NCI-H2107 treated with DMSO at 0.1 percent for 48 hours (cell line): Measurements from ENCODE around the gene GNAL.

Experiments
- DNase-seq: peaks from one replicate; lab custom pipeline; 2025; ENCODE audit not compliant: unreplicated experiment; lab: John Stamatoyannopoulos, UW

Gene GNAL

GRCh38 chr18:11802158-11802557 is 113.1 kb downstream of the GNAL start:
- no peak for DNase-seq

- no peak for DNase-seq
Observed at GRCh38 chr18:11802586-11802985, 113.5 kb downstream of the GNAL start.

DNA sequence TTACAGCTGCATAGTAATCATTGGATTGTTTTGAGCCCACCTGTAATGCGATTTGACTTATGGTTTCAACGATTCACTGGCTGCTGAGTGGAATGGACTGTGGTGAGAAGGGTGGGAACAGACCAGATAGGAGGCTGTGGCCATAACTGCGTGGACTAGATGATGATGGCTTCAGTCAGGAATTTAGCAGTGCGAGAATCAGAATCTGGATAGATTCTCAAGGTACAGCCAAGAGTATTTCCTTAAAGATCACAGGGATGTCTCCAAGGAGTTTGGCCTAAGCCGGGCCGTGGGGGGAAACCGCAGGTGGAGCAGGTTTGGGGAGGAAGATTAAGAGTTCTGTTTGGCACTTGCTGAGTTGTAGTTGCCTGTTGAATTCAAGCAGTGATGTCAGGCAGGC is 118.2 kb downstream of the GNAL start:
- no peak for DNase-seq

DNA sequence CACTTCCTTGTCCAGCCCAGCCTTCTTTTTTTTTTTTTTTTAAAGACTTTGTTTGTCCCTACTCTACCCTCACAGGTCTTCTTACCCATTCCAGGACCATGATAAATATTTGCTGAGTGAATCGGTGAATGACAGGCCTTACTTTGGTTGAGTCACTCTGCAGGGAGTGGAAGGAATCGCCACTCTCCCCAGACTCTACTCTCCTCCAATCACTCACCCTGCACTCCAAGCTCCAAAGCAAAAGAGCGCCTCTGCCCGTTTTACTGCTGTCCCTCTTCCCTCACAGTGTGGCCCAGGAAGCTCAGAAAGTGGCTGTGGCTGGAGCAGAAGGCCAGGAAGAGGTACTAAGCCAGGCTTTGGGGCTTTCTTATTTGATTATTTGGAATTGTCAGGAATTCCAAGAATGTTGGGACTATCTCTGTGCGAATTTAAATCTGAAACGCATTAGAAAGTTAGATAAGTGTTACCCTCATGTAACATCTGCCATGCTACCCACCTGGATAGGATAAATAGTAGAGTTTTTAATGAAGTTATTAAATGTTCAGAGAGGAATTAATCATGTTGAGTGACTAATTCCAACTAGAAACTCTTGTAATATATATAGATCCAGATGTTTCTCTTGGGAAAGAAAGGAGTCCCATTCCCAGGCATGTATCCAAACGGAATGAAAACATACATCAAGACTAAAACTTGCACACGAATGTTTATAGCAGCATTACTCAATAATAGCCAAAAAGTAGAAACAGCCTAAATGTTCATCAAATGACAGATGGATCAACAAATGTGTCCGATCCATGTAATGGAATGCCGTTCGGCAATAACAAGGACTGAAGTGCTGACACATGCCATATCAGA is 119.2 kb downstream of the GNAL start:
- DNase-seq, result no peak

- DNase-seq, result no peak
Observed at GRCh38 chr18:11809895-11810294, 120.8 kb downstream of the GNAL start.

GRCh38 chr18:11810379-11810778 is 121.3 kb downstream of the GNAL start:
- DNase-seq, result no peak

- no peak for DNase-seq
Observed at GRCh38 chr18:11811009-11811408, 121.9 kb downstream of the GNAL start.

DNA sequence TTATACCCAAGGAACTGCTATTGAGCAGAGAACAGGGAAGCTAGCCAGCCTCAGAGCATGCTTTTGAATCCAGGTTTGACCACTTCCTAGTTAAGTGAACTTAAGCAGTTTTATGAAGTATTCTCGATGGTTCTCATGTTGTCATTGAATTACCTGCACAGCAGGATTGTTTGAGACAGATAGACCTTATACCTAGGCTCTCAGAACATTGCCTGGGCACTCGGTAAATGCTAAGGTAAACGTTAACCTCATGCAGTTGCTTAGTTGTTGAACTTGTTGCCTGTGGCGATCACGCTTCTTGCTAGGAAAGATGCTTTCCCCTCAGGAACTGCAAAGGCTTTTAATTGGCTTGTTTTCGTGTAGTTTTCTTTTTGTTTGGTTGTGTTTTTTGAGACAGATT is 128.2 kb downstream of the GNAL start:
- no peak for DNase-seq

DNA sequence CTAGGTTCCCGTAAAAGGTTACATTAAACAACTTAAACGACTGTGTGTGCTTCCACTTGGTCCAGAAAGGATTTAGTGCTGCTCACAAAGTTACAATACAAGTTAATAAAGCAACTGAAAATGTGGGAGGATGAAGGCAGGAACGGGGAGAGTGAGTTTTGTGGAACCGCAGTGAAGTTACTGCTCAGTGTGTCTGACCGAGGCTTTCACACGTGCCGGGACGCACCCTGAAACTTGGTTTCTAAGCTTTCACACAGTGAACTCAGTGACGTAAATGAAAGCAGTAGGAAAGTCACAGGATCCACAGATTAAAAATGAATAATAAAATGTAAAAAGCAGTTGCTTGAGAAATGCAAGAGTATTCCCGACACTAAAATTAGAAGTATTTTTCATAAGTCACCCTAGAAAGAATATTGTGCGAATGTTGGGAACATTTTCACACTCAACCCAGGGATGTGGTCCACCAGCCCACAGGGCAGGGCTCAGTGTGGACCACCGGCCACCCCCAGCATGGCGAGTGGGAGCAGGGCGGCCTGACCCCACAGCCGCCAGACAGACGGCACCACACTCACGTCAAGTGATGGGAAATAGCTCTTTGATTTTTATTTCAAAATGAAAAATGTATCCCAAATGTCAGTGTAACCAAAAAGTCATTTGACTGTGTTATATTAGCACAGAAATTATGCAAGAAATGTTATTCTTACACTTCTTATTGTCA is 129.6 kb downstream of the GNAL start:
- no peak for DNase-seq

GRCh38 chr18:11819938-11820337 is 130.9 kb downstream of the GNAL start:
- DNase-seq, result no peak

GRCh38 chr18:11820697-11821096 is 131.6 kb downstream of the GNAL start:
- no peak for DNase-seq

DNA sequence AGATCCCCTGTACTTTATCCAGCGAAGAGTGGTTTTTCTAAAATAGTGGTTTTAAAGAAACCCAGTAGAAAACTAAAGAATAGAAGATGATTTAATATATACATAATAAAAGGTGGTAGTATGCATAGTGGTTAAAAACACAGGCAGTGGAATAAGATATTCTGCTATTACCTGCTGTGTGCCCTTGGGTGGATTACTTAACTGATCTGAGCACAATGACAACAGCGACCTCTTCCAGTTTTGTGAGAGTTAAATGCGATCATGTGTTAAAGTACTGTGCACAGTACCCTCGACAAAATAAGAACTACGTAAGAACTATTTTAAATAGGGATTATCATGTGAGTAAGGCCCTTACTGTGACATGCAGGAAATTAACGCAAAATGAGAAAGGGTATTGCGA is 132.1 kb downstream of the GNAL start:
- DNase-seq, result no peak

DNA sequence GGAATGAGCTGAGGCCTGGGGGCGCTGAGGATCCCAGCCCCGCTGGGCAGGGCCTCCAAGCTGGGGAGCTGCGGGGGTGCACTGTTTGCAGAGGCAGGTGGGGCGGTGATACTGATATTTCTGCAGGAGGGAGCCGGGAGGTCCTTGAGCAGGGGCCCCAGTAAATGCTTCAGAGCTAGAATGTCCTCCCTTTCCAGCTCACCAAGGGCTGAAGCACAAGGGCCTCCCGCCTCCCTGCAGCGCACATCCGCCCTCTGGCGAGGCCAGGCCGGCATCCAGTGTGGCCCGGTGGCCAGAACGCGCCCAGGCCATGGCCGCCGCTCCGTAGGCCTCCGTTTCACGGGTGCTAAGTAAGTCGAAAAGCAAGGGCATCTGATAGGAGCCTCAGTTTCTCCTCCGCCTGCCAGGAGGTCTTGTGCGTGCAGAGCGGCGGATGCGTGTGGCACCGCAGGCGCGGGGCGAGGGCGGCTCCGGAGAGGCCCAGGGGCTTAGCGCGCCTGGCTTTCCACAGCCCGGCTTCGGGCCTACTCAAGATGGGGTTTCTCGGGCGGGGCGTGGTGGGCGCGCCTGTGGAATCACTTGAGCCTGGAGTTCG is 132.7 kb downstream of the GNAL start:
- DNase-seq, result no peak

DNA sequence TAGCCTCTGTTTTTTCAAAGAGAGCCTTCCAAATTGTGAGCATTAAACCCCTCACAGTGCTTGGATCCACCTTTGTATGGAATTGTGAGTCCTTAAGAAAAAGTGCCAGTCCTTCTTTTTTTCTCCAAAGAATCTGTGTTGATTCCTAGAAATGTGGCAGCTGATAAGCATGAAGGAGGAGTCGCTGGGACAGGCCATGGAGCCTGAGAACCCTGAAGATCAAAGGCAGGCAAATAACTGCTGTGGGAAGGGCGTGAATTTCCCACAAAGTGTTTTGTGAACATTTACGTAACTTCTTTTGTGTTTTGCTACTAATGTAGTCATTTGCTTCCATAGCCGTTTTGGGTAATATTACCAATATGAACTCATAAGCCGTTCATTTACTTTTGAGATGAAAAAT is 134.5 kb downstream of the GNAL start:
- DNase-seq, result no peak

GRCh38 chr18:11826836-11827235 is 137.8 kb downstream of the GNAL start:
- no peak for DNase-seq

DNA sequence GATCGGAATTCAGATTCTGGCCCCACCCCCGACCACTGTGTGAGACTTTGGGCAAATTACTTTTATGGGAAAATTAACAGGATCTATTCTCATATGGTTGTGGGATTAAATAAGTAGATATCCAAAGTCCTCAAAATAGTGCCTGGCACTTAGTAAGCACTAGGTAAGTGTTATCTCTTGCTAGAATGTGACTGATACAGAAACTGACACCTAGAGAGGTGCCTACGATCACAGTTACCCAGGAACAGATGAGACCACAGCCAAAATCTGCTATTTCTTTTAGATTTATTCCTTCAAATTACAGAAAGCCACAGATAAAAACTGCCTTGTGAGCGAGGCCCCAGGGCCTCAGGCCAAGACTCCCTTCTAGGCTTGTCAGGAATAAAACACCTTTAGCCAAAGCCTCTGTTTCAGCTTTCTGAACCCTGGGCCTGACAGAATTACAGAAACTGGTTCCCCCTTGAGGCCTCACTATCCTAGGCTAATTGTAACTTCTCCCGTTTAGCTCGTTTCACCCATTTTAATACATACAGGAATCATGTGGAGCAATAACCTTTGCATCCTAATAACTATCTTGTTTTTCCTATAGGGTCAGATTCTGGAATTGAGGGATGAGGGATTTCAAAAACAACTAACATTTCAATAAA is 139.8 kb downstream of the GNAL start:
- DNase-seq, result no peak

GRCh38 chr18:11830585-11830984 is 141.5 kb downstream of the GNAL start:
- no peak for DNase-seq

GRCh38 chr18:11831921-11832320 is 142.9 kb downstream of the GNAL start:
- DNase-seq, result no peak

- DNase-seq, result no peak
Observed at GRCh38 chr18:11834772-11835171, 145.7 kb downstream of the GNAL start.

DNA sequence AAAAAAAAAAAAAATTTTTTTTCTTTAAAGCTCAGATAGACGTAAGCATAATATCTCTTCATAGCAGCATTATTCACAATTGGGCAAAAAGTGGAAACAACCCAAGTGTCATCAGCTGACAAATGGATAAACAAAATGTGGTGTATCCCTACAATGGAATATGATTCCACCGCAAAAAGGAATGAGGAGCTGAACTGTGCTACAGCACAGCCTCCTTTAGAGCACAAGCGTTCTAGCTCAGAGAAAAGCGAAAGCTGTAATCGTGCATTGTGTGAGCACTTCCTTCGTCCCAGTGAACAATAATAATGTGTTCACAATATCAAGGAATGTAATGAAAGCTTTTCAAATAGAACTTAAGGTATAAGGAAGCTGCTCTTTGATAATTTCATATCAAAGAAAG is 150.5 kb downstream of the GNAL start:
- no peak for DNase-seq

DNA sequence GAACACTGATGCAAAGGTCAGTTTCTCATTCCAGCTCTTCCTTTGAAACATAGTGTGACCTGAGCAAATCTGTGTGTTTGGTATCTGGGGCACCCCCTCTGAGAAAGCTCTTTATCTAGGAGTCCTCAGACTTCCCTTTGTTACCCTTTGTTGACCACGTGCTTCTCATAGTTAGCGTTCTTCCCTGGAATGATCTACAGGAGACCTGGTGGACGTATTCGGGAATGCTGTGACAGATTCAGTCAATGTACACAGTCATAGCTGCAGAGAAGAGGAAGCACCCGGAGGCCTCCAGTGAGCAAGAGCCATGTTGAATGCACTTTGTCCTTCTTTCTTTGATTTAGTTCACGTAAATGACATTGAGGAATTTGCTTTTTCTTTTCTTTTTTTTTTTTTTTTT is 151.4 kb downstream of the GNAL start:
- no peak for DNase-seq

DNA sequence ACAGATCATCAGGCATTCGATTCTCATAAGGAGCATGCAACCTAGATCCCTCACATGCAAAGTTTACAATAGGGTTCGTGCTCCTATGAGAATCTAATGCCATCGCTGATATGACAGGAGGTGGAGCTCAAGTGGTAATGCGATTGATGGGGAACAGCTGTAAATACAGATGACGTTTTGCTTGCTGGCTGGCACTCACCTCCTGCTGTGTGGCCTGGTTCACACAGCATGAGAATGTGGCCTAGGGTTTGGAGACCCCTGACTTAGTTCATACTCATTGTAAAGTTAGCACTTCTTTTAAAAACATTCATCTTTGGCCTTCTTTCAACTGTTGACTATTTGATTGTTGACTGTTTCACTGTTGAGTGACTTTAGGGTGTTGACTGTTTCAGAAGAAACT is 153.5 kb downstream of the GNAL start:
- DNase-seq, result no peak
